Measurements from ENCODE around the gene MAPT.

Gene MAPT

DNA sequence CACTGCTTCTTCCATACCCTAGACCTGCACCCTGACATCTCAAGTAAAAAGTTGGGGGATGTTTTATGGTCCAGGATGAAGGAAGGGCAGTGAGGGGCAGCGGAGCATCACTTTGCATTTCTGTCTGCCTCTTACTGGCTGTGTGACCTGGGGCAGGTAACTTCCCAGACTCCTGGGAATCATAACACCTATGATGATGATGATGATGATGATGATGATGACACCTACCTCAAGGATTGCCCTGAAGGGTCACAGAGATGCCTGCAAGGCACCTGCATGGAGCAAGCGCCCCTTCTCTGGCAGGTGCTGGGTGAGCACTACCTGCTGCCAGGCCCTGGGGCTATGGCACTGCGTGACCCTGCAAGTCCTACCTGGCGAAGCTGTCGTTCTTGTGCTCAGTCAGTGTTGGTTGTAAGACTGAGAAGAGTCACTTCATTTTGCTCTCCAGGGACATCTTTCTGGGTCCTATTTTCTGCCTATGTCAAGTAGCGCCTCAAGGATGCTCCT, 58.5 kb downstream of the MAPT start:
- no peak overlapping the region for H2BK5ac ChIP-seq (ENCODE audit: low read depth, low read length, poor library complexity, severe bottlenecking)
- H3K18ac ChIP-seq (ENCODE audit: low read depth in 1 of 2, low read length in 2 of 2): no peak overlapping the region
- H3K4me3 ChIP-seq (ENCODE audit: insufficient read depth in 1 of 2, low read depth in 1 of 2, low read length in 2 of 2): no peak overlapping the region
- H4K8ac ChIP-seq (ENCODE audit: low read length): no peak overlapping the region
- H3K4me2 ChIP-seq (ENCODE audit: low read length, poor library complexity, severe bottlenecking): no peak overlapping the region
- H3K27me3 ChIP-seq (ENCODE audit: control insufficient read depth in 1 of 2, insufficient read depth in 1 of 2, low read length in 2 of 2): peaks cover 27 to 32% of the 10 kb centered on the region in 2 experiments
- H2AK5ac ChIP-seq (ENCODE audit: low read length, severe bottlenecking): no peak overlapping the region
- WGBS: 93% methylated on average over 6 of the region's 6 CpGs
- H3K4me1 ChIP-seq (ENCODE audit: control insufficient read depth, insufficient read depth, low read depth, low read length): peaks cover 3% of the 10 kb centered on the region
- no peak overlapping the region for H2AFZ ChIP-seq (ENCODE audit: low read depth, low read length)
- no peaks in the 10 kb centered on the region for H3K36me3 ChIP-seq (ENCODE audit: control insufficient read depth in 1 of 2, insufficient read depth in 2 of 2, low read depth in 1 of 2, low read length in 2 of 2)
- H3K9ac ChIP-seq (ENCODE audit: low read length): no peak overlapping the region
- H3K23ac ChIP-seq (ENCODE audit: low read length in 2 of 2): no peak overlapping the region
- H3K9me3 ChIP-seq (ENCODE audit: control insufficient read depth, low read length): no peaks in the 10 kb centered on the region
- no peak overlapping the region for H3K27ac ChIP-seq (ENCODE audit: low read length, poor library complexity, severe bottlenecking)
- no peak overlapping the region for H2BK15ac ChIP-seq (ENCODE audit: low read depth, poor library complexity, severe bottlenecking)
- no peak overlapping the region for H3K4ac ChIP-seq (ENCODE audit: low read depth in 1 of 2, low read length in 2 of 2)
- H2BK120ac ChIP-seq (ENCODE audit: low read depth, low read length): no peak overlapping the region
- H4K91ac ChIP-seq (ENCODE audit: low read length): no peak overlapping the region
- no peak overlapping the region for H3K14ac ChIP-seq (ENCODE audit: low read length in 2 of 2)
- H2BK12ac ChIP-seq (ENCODE audit: low read length in 2 of 2): no peak overlapping the region
- no peaks in the 10 kb centered on the region for H3K79me1 ChIP-seq (replicated peaks; ENCODE audit: low read length, poor library complexity, severe bottlenecking)
- DNase-seq: no peak

DNA sequence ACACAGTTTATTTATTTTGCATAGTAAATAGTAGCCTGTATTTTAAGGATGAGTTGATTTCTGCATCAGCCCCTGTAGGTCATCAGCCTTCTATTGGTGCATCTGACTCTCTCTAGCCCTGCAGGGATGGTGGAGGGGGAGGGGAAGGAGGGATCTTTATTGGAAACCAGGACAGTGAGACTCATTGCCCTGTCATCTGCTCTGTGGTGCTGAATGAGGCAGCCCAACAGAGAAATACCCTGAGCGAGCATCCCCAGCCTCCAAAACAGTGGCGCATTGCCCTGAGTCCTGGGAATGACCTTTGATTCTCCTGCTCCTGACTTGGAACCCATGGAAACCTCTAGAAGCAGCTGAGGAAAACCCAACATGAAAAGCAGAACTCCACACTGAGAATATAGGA, 59.2 kb downstream of the MAPT start:
- Histone ChIP-seq H4K8ac (ENCODE audit: low read length) (no peak overlapping the region), H3K14ac (ENCODE audit: low read length in 2 of 2) (no peak overlapping the region), H3K9ac (ENCODE audit: low read length) (no peak overlapping the region), H2BK15ac (ENCODE audit: low read depth, poor library complexity, severe bottlenecking) (no peak overlapping the region), H3K4me1 (ENCODE audit: control insufficient read depth, insufficient read depth, low read depth, low read length) (peaks cover 3% of the 10 kb centered on the region), H3K36me3 (ENCODE audit: control insufficient read depth in 1 of 2, insufficient read depth in 2 of 2, low read depth in 1 of 2, low read length in 2 of 2) (no peaks in the 10 kb centered on the region), H2AK5ac (ENCODE audit: low read length, severe bottlenecking) (no peak overlapping the region), H3K27me3 (ENCODE audit: control insufficient read depth in 1 of 2, insufficient read depth in 1 of 2, low read length in 2 of 2) (peaks cover 27 to 32% of the 10 kb centered on the region in 2 experiments), H3K23ac (ENCODE audit: low read length in 2 of 2) (no peak overlapping the region), H2BK12ac (ENCODE audit: low read length in 2 of 2) (no peak overlapping the region), H2AFZ (ENCODE audit: low read depth, low read length) (no peak overlapping the region), H2BK5ac (ENCODE audit: low read depth, low read length, poor library complexity, severe bottlenecking) (no peak overlapping the region), H3K27ac (ENCODE audit: low read length, poor library complexity, severe bottlenecking) (no peak overlapping the region), H3K9me3 (ENCODE audit: control insufficient read depth, low read length) (no peaks in the 10 kb centered on the region), H3K79me1 (replicated peaks; ENCODE audit: low read length, poor library complexity, severe bottlenecking) (no peaks in the 10 kb centered on the region), H2BK120ac (ENCODE audit: low read depth, low read length) (no peak overlapping the region), H4K91ac (ENCODE audit: low read length) (no peak overlapping the region), H3K4me3 (ENCODE audit: insufficient read depth in 1 of 2, low read depth in 1 of 2, low read length in 2 of 2) (no peak overlapping the region), H3K18ac (ENCODE audit: low read depth in 1 of 2, low read length in 2 of 2) (no peak overlapping the region), H3K4ac (ENCODE audit: low read depth in 1 of 2, low read length in 2 of 2) (no peak overlapping the region), H3K4me2 (ENCODE audit: low read length, poor library complexity, severe bottlenecking) (no peak overlapping the region)
- WGBS: 89% methylated on average over 2 of the region's 2 CpGs
- no peak for DNase-seq

DNA sequence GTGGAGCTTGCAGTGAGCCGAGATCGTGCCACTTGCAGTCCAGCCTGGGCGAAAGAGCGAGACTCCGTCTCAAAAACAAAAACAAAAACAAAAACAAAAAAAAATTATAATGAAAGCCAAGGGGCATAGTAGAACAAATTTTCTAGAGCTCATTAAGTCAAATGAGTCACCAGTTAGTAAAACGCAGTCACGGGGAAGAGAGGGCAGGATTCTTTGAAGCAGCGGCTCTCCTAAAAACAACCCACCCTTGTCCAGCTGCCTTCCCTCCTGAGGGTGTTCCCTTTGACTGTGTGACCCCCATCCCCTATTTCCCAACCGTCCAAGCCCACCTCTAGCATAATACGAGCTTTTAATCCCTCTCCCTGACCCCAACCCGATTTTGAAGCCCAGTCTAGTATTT, 60.6 kb downstream of the MAPT start:
- Histone ChIP-seq H3K27me3 (ENCODE audit: control insufficient read depth in 1 of 2, insufficient read depth in 1 of 2, low read length in 2 of 2) (peaks cover 20 to 24% of the 10 kb centered on the region in 2 experiments), H2AK5ac (ENCODE audit: low read length, severe bottlenecking) (no peak overlapping the region), H2BK15ac (ENCODE audit: low read depth, poor library complexity, severe bottlenecking) (no peak overlapping the region), H3K9ac (ENCODE audit: low read length) (no peak overlapping the region), H3K4me2 (ENCODE audit: low read length, poor library complexity, severe bottlenecking) (no peak overlapping the region), H3K36me3 (ENCODE audit: control insufficient read depth in 1 of 2, insufficient read depth in 2 of 2, low read depth in 1 of 2, low read length in 2 of 2) (no peaks in the 10 kb centered on the region), H3K4me1 (ENCODE audit: control insufficient read depth, insufficient read depth, low read depth, low read length) (no peaks in the 10 kb centered on the region), H2BK12ac (ENCODE audit: low read length in 2 of 2) (no peak overlapping the region), H4K91ac (ENCODE audit: low read length) (no peak overlapping the region), H3K9me3 (ENCODE audit: control insufficient read depth, low read length) (no peaks in the 10 kb centered on the region), H2BK5ac (ENCODE audit: low read depth, low read length, poor library complexity, severe bottlenecking) (no peak overlapping the region), H3K23ac (ENCODE audit: low read length in 2 of 2) (no peak overlapping the region), H4K8ac (ENCODE audit: low read length) (no peak overlapping the region), H3K4me3 (ENCODE audit: insufficient read depth in 1 of 2, low read depth in 1 of 2, low read length in 2 of 2) (no peak overlapping the region), H3K4ac (ENCODE audit: low read depth in 1 of 2, low read length in 2 of 2) (no peak overlapping the region), H3K27ac (ENCODE audit: low read length, poor library complexity, severe bottlenecking) (no peak overlapping the region), H3K18ac (ENCODE audit: low read depth in 1 of 2, low read length in 2 of 2) (no peak overlapping the region), H3K79me1 (replicated peaks; ENCODE audit: low read length, poor library complexity, severe bottlenecking) (no peaks in the 10 kb centered on the region), H2BK120ac (ENCODE audit: low read depth, low read length) (no peak overlapping the region), H2AFZ (ENCODE audit: low read depth, low read length) (no peak overlapping the region), H3K14ac (ENCODE audit: low read length in 2 of 2) (no peak overlapping the region)
- no peak for DNase-seq
- 58% methylated on average over 6 of the region's 11 CpGs for WGBS

DNA sequence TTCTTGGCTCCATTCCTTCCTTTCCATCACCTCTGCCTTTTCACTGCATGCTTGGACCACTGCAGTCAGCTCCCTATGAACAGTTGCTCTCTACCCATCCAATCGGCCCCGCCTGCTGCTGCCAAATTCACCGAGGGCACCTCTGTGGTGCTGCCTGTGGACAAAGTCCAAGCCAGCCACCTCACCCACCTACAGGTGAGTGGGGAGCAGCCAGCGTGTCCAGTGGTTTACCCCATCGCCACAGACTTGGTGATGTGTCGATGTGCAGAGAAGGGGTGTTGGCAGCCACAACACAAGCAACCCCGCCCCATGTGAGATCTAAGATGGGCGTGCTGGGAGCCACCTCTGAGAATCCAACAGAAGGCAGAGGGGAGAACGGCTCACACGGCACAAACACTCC, 61.0 kb downstream of the MAPT start:
- no peak overlapping the region for H4K91ac ChIP-seq (ENCODE audit: low read length)
- 97% methylated on average over 10 of the region's 10 CpGs for WGBS

More for the DNA sequence above, 61.0 kb downstream of the MAPT start:
- no peak overlapping the region for H2BK120ac ChIP-seq (ENCODE audit: low read depth, low read length)
- no peak for DNase-seq
- no peak overlapping the region for H3K9ac ChIP-seq (ENCODE audit: low read length)
- no peak overlapping the region for H2BK5ac ChIP-seq (ENCODE audit: low read depth, low read length, poor library complexity, severe bottlenecking)
- H3K4me1 ChIP-seq (ENCODE audit: control insufficient read depth, insufficient read depth, low read depth, low read length): no peaks in the 10 kb centered on the region
- H2BK12ac ChIP-seq (ENCODE audit: low read length in 2 of 2): no peak overlapping the region
- no peak overlapping the region for H3K14ac ChIP-seq (ENCODE audit: low read length in 2 of 2)
- H3K4ac ChIP-seq (ENCODE audit: low read depth in 1 of 2, low read length in 2 of 2): no peak overlapping the region
- H3K27ac ChIP-seq (ENCODE audit: low read length, poor library complexity, severe bottlenecking): no peak overlapping the region
- peak overlapping the region in 1 of 2 experiments; percentile 43 for H3K23ac ChIP-seq (ENCODE audit: low read length in 2 of 2)
- no peaks in the 10 kb centered on the region for H3K36me3 ChIP-seq (ENCODE audit: control insufficient read depth in 1 of 2, insufficient read depth in 2 of 2, low read depth in 1 of 2, low read length in 2 of 2)
- no peak overlapping the region for H2BK15ac ChIP-seq (ENCODE audit: low read depth, poor library complexity, severe bottlenecking)
- H3K4me3 ChIP-seq (ENCODE audit: insufficient read depth in 1 of 2, low read depth in 1 of 2, low read length in 2 of 2): no peak overlapping the region
- no peak overlapping the region for H4K8ac ChIP-seq (ENCODE audit: low read length)
- H3K18ac ChIP-seq (ENCODE audit: low read depth in 1 of 2, low read length in 2 of 2): no peak overlapping the region
- H3K27me3 ChIP-seq (ENCODE audit: control insufficient read depth in 1 of 2, insufficient read depth in 1 of 2, low read length in 2 of 2): peaks cover 16 to 20% of the 10 kb centered on the region in 2 experiments
- H3K9me3 ChIP-seq (ENCODE audit: control insufficient read depth, low read length): no peaks in the 10 kb centered on the region
- no peak overlapping the region for H2AK5ac ChIP-seq (ENCODE audit: low read length, severe bottlenecking)
- no peak overlapping the region for H3K4me2 ChIP-seq (ENCODE audit: low read length, poor library complexity, severe bottlenecking)
- H3K79me1 ChIP-seq (replicated peaks; ENCODE audit: low read length, poor library complexity, severe bottlenecking): no peaks in the 10 kb centered on the region
- H2AFZ ChIP-seq (ENCODE audit: low read depth, low read length): no peak overlapping the region
